Fibroblast of skin of back (primary cell): ENCODE data around the gene MGP.

Source experiments
- DNase-seq: peaks from one replicate; pipeline ENCODE4 v3.0.0-alpha.2; 2013

The MGP gene

DNA sequence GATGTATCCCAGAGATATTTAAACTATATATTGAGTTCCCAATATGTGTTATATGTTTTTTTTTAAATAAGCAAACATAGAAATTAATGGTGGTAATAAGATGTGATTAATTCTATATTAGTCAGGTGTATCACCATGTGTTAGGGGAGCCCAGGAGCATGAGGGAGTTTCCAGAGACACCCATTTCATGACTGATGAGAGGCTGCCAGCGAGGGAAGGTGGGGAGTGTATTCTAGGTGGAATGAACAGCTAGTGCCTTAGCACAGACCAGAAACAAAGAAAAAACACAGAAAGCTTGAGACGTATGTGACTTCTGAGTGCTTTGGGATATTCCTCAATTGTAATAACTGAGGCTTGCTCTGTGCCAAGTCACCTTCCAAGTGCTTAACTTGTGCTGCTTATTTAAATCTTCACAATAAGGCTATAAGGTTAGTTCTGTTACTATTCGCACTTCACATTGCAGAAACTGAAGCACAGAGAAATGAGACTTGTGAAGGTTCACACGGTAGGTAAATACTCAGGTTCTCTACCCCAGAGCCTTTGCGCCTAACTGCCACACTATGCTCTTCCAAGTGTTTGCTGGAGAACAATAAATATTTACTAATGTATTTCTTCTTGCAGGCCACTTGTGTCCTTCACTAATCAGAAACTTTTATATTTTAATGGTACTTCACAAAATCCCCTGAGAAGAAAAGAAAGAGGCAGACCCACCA lies 17.9 kb upstream of the MGP start:
- DNase-seq, result no peak

DNA sequence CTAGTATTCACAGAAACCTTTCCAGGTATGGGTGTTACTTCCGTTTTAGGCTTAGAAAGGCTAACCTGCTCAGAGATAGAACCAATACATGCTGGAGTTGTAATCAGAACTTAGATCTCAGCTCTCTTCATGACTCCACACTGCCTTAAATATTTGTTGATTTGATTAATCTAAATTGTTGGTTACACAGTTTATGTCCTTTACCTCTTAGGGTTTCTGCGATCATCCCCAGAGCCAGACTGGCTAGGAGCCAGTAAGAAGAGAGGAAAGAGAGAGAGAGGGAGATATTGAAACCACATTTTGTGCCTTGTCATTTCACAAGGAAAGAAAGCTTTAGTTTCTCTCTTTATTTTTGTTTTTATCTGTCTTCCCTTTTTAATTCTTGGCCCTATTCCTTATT lies 16.8 kb upstream of the MGP start:
- DNase-seq, result no peak

DNA sequence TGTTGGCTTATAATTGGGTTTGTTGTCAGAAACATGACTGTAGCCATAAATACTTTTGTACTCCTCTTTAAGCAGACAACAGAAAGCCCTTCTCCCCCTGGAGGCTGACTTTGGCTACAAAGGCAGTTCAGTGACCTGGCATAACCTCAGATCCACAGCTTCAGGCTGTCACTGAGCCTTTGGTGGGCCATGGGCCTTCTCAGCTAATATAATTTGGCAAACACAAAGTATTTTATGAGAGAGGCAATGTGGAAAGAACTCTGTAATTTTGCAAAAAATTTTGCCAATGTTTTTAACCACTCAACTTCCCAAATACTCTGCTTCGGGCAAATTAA lies 15.5 kb upstream of the MGP start:
- no peak for DNase-seq

- DNase-seq, result no peak
Measured at GRCh38 chr12:14900521-14901227, 15.0 kb upstream of the MGP start.

GRCh38 chr12:14896521-14897169 lies 11.0 kb upstream of the MGP start:
- DNase-seq, result peak; percentile 48

DNA sequence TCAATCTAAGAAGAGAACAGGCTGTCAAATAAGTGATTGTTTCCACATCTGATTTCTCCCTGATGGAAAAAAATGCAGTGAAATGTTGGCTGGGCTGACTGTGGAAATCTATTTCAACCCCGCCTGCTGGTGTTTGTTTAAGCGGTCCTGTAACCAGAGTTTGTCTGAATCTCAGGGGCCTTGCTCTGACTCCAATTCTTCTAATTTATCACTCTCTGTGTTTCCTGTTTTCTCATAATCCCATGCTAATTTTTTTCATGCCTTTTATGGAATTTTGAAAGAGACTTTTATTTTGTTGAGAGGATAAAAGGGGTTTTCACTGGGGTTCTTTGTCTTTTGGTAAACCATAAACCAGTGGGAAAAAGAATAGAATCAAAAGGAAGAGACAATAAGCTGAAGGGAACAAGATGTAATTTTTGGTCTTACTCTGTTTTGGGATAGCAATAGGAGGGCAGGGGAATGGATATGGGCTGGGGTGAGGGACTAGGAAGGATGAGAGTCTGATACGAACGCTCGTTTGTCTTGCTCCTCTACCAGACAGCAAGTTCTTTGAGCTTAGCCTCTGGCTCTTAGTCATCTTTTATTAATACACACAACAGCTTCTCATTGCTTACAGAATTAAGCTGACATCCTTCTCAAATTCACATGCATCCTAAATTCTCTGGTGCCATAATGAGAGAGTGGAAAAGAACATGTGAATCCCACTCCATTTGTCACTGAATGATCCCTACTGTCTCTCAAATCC lies 8.0 kb upstream of the MGP start:
- DNase-seq, result peak; percentile 33

- no peak for DNase-seq
Measured at GRCh38 chr12:14892726-14893505, 7.3 kb upstream of the MGP start.

GRCh38 chr12:14890701-14891100 lies 5.0 kb upstream of the MGP start:
- no peak for DNase-seq

GRCh38 chr12:14886271-14886670 lies 617 bp upstream of the MGP start:
- no peak for DNase-seq

GRCh38 chr12:14884458-14884878 lies 1.2 kb downstream of the MGP start:
- DNase-seq, result peak; percentile 76

DNA sequence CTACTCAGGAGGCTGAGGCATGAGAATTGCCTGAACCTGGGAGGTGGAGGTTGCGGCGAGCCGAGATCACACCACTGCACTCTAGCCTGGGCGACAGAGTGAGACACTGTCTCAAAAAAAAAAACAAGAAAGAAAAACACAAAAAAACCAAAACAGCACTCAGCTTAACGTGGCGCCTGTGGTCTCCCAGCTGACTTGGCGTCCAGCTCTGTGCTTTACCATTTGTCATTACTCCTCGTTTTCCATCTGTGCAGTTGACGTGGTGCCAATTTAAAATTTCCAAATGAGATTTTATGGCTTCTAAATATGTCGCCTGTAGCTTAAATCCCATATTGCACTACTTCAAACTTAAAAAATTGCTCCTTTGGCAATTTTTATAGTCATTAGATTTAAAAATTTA lies 2.0 kb downstream of the MGP start:
- DNase-seq, result no peak

DNA sequence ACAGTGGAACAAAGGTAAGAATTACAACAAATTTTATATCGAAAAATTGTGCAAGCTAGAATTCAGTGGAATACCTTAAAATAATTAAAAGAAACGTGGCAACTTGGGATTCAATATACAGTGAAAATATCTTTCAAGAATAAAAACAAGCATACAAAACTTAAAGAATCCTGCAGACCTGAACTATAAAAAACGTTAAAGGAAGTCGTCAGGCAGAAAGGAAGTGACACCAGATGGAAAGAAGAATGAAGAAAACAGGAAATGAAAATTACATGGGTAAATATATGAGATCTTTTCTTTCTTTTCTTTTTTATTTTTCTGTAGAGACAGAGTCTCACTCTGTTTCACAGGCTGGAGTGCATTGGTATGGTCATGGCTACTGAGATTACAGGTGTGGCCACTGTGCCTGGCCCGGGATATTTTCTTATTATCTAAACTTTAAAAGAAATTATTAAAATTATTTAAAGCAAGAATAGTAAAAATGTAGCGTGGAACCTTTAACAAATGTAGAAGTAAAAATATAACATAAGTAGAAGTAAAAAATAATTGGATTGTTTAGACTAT lies 4.7 kb downstream of the MGP start:
- DNase-seq, result no peak

- no peak for DNase-seq
Measured at GRCh38 chr12:14879222-14879933, 6.3 kb downstream of the MGP start.

- no peak for DNase-seq
Measured at GRCh38 chr12:14878488-14878887, 7.2 kb downstream of the MGP start.

- DNase-seq, result no peak
Measured at GRCh38 chr12:14876833-14877232, 8.8 kb downstream of the MGP start.

- no peak for DNase-seq
Measured at GRCh38 chr12:14874882-14875281, 10.8 kb downstream of the MGP start.

GRCh38 chr12:14873440-14874185 lies 12.0 kb downstream of the MGP start:
- DNase-seq, result no peak

- DNase-seq, result no peak
Measured at GRCh38 chr12:14871886-14872285, 13.8 kb downstream of the MGP start.

DNA sequence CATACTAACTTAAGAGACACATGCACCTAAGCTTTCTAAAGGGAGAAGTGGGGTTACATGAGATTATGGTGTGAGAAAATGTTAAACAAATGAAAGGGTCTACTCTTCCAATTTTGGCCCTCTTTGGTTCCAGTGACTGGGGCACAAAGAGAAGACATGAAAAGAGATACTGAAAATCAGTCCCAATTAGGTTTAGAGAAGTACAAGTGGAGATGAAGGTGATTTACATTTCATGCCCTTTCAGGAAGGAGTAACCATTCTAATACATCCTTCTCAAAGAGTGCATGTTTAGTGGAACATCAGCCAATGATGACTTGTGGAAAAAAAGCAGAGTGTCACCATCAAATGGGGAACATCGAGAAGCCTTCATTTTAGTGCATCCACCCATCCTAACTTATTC lies 14.4 kb downstream of the MGP start:
- DNase-seq, result no peak

DNA sequence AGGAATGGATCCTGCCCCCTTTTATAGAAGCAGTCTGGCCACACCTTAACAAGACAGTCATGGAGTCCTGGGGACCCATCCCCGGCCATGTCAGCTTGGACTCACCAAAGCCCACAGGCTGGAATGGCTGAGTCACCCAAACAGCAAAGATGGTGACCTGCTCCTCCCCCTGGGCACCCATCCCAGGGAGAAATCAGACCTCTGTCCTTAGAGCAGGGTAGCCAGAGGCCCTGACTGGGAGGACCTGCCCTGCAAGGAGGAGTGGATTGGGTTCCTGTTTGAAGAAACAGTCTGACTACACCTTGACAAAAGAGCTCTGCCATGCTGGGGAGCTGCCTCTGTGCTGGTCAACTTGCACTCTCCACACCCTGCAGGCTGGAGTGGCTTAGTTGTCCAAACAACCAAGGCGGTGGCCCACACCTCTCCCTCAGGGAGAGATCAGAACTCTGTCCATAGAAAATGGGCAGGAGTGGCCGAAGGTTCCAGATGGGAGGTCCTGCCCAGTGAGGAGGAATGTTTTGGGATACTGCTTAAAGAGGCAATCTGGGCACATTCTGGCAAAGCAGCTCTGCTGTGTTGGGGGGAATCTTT lies 16.6 kb downstream of the MGP start:
- no peak for DNase-seq
